SU-DHL-6 (cell line): ENCODE results near the gene MMP13.

Source experiments
- EZH2phosphoT487 ChIP-seq: fragments of 200-600 bp; sonication (generic), shearing (Covaris generic); conservative IDR thresholded peaks from 2 replicates; pipeline ENCODE4 v1.6.1; 2018; ENCODE audit warnings: mild to moderate bottlenecking, antibody characterized with exemption, low read length, moderate library complexity, mixed read lengths
- TF ChIP-seq, protein P1 (sequence below): fragments of 200-600 bp; sonication (generic); IDR thresholded peaks from one replicate; pipeline ENCODE4 v1.5.1; 2017; ENCODE audit warnings: antibody characterized with exemption, mild to moderate bottlenecking, low read length, moderate library complexity; ENCODE audit not compliant: insufficient read depth, poor library complexity, severe bottlenecking

DNA sequence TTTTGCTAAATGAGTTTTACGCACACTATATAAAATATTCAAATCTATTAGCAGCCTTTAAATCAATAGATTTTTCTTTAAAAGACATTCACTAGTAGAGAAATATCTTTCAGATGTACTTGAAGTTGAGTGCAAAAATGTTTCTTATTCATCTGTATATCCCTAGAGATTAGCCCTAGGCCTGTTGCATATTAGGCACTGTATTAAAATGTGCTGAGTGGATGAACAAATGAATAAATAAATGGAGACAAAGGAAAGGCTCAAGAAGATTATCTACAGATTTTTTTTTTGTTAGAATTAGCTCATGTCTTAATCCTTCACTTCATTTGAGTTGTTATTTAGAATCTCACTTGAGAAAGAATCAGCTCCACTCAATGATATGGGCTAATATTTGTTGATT, 12.0 kb upstream of the MMP13 start:
- TF ChIP-seq, protein P1, sequence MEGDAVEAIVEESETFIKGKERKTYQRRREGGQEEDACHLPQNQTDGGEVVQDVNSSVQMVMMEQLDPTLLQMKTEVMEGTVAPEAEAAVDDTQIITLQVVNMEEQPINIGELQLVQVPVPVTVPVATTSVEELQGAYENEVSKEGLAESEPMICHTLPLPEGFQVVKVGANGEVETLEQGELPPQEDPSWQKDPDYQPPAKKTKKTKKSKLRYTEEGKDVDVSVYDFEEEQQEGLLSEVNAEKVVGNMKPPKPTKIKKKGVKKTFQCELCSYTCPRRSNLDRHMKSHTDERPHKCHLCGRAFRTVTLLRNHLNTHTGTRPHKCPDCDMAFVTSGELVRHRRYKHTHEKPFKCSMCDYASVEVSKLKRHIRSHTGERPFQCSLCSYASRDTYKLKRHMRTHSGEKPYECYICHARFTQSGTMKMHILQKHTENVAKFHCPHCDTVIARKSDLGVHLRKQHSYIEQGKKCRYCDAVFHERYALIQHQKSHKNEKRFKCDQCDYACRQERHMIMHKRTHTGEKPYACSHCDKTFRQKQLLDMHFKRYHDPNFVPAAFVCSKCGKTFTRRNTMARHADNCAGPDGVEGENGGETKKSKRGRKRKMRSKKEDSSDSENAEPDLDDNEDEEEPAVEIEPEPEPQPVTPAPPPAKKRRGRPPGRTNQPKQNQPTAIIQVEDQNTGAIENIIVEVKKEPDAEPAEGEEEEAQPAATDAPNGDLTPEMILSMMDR, result no peak
- TF ChIP-seq EZH2phosphoT487, result no peak
